Stimulated activated naive CD8-positive, alpha-beta T cell treated with anti-CD3 and anti-CD28 coated beads, Interleukin-15, amount 100 ng/mL, for 72 hours (primary cell): ENCODE data around the gene ATP8B1.
A peak's percentile ranks its signal among the peaks of the same experiment; 100 is the strongest.

Source experiments
- ATAC-seq: fragments of 150-1000 bp; cut with Tn5 transposase; 2 replicates; pipeline ENCODE4 v1.10.0; 2021; ENCODE audit warnings: mild to moderate bottlenecking, moderate library complexity
- DNase-seq, 2 donors: peaks; one replicate each; pipeline ENCODE4 v3.0.0; 2021 to 2022
- H3K27ac Mint-ChIP-seq, 2 donors: one replicate each; pipeline ENCODE4 v1.8.0; 2022; ENCODE audit warnings: mild to moderate bottlenecking in 2 of 2, mixed read lengths in 2 of 2, moderate library complexity in 2 of 2
- H3K27me3 Mint-ChIP-seq: one replicate; pipeline ENCODE4 v1.8.0; 2022; ENCODE audit warnings: mixed read lengths
- H3K4me1 Mint-ChIP-seq: one replicate; pipeline ENCODE4 v1.8.0; 2022; ENCODE audit warnings: mild to moderate bottlenecking, mixed read lengths
- H3K4me3 Mint-ChIP-seq, 2 donors: one replicate each; pipeline ENCODE4 v1.8.0; 2022; ENCODE audit warnings: mild to moderate bottlenecking in 2 of 2, mixed read lengths in 2 of 2, moderate library complexity in 1 of 2
- H3K9me3 Mint-ChIP-seq, 2 donors: one replicate each; pipeline ENCODE4 v1.8.0; 2022; ENCODE audit warnings: mixed read lengths in 2 of 2

The ATP8B1 gene

DNA sequence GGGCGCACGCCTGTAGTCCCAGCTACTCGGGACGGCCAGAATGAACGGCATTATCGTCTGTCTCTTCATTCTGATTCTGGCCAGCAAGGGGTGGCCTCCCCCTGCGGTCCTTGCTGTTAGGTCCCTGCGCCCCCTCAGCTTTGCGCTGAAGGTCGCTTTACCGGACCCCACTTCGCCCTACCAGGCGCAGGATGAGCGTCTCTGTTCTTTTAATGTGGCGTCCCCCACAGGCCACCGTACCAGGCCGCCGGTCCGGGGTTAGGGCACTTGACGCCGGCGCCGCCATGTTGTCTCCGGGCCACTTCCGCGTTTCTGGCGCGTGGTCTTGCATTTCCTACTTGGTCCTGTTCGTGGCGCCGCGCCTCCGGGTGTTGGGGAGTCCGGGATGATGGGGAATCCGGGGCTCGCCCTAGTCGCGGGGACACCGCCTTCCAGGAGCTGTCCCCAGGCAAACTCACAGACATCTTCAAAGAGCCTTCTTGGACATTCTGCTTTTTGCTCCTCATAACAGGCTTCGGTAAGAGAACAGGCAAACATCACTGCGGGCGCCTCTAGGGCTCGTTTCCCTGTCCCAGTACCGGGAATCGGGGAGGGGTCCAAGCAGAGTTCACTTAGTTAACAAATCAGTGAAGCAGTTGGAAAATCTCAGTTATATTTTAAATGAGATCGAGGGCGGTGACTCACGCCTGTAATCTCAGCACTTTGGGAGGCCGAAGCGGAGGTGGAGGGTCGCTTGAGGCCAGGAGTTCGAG is 172.9 kb downstream of the ATP8B1 start:
- no peaks in the 10 kb centered on the region for H3K27me3 Mint-ChIP-seq
- H3K4me3 Mint-ChIP-seq, result peak overlapping the region; percentile 97 to 98
- ATAC-seq, result peak; percentile 97
- peak; percentile 90 to 95 for DNase-seq
- no peaks in the 10 kb centered on the region for H3K9me3 Mint-ChIP-seq
- peaks cover 18% of the 10 kb centered on the region for H3K4me1 Mint-ChIP-seq
- H3K27ac Mint-ChIP-seq, result peak overlapping the region; percentile 97 to 99

DNA sequence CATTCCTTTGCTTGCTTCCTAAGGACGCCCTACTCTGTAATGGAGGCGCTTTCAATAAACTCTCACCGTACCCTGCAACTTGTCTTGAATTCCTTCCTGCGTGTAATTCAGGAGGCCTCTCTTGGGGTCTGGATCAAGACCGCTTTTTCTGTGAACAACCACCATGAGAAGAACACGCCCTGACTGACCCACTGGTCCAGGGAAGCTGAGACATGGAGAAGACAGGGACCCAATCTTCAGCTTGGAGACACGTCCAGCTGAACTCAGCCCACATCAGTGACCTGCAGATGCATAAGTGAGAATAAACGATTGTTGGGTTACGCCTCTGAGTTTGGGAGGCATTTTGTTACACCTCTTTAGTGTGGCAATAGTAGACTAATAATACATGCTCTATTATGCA is 173.7 kb downstream of the ATP8B1 start:
- no peaks in the 10 kb centered on the region for H3K9me3 Mint-ChIP-seq
- no peak for ATAC-seq
- peak overlapping the region; percentile 97 to 98 for H3K4me3 Mint-ChIP-seq
- no peaks in the 10 kb centered on the region for H3K27me3 Mint-ChIP-seq
- H3K4me1 Mint-ChIP-seq, result peaks cover 18% of the 10 kb centered on the region
- no peak for DNase-seq
- peak overlapping the region; percentile 97 to 99 for H3K27ac Mint-ChIP-seq

DNA sequence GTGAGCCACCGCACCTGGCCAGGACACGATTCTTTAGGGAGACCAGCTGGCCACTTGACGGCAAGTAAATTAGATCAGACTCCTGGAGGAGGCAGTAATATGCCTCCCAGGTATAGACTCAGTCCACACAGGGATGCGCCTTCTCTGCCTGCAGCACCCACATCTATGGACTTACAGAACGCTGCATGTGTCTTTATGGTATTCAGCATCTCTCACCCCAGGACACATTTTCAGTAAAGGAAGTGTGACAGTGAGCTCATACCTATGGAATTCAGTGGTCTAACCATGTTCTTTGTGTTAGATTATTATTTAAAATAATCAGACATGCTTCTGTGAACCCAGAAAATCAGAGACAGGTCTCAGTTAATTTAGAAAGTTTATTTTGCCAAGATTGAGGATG is 175.6 kb downstream of the ATP8B1 start:
- ATAC-seq (no peak), DNase-seq (no peak)
- Mint-ChIP-seq H3K4me3 (no peak overlapping the region), H3K4me1 (peaks cover 24% of the 10 kb centered on the region), H3K27ac (no peak overlapping the region), H3K9me3 (no peaks in the 10 kb centered on the region), H3K27me3 (no peaks in the 10 kb centered on the region)

DNA sequence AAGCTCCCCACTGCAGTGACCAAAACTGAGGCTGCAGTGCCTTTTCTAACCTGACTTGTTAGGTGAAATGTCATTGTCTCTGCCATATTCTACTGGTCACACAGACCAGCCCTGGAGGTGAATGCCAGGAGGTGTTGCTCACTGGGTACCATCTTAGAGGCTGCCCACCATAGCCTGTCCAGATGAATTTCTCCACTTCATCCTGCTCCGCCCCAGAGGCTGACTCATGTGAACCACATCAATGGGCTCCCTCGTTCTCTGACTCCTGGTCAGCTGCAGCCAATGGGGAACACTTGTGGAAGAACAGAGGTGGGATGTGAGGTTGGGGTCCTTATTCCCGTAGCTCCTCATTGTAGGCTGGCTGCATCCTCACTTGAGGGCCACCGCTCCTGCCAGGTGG is 178.1 kb downstream of the ATP8B1 start:
- ATAC-seq (no peak), DNase-seq (no peak)
- Mint-ChIP-seq H3K27ac (no peak overlapping the region), H3K4me1 (peaks cover 17% of the 10 kb centered on the region), H3K4me3 (no peak overlapping the region), H3K27me3 (no peaks in the 10 kb centered on the region), H3K9me3 (no peaks in the 10 kb centered on the region)

DNA sequence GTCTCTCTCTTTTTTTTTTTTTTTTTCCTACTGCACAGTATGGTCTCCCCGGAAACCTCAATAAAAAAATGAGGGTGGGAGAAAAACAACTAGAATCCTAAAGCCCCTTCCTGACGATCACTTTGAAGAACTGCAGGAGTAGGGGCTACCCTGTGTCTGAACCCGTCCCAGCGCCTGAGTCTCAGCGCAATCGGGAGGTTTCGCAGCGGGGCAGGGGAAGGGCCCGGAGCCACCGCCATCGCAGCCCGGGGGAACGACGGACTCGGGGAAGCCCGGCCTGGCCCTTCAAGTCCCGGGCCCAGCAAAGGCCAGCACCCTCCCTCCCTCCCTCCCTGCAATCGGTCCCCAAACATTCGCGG is 181.9 kb downstream of the ATP8B1 start:
- H3K27me3 Mint-ChIP-seq, result no peaks in the 10 kb centered on the region
- no peaks in the 10 kb centered on the region for H3K9me3 Mint-ChIP-seq
- H3K27ac Mint-ChIP-seq, result peak overlapping the region; percentile 99
- peak overlapping the region; percentile 90 to 94 for H3K4me3 Mint-ChIP-seq
- ATAC-seq (peak; percentile 22), DNase-seq (no peak)
- H3K4me1 Mint-ChIP-seq, result peaks cover 32% of the 10 kb centered on the region

DNA sequence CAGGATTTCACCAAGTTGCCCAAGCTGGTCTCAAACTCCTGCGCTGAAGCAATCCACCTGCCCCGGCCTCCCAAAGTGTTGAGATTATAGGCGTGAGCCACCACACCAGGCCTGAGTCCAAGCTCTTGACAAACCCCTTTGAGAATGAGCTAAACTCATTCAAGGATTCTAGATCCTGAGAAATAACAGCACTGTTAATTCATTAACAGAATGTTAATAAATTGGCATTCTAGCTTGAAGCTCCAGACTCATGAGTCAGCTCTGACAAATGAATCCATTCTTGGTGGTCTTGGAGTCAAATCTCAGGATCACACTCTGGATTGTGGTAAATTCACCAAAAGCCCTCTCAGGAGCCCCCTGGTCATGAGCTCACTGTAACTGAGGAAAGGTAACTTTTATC is 183.2 kb downstream of the ATP8B1 start:
- H3K27me3 Mint-ChIP-seq, result no peaks in the 10 kb centered on the region
- no peak for DNase-seq
- peaks cover 38% of the 10 kb centered on the region for H3K4me1 Mint-ChIP-seq
- peak overlapping the region in 1 of 2 donors; percentile 34 for H3K27ac Mint-ChIP-seq
- peak overlapping the region; percentile 90 to 94 for H3K4me3 Mint-ChIP-seq
- ATAC-seq, result no peak
- H3K9me3 Mint-ChIP-seq, result no peaks in the 10 kb centered on the region

DNA sequence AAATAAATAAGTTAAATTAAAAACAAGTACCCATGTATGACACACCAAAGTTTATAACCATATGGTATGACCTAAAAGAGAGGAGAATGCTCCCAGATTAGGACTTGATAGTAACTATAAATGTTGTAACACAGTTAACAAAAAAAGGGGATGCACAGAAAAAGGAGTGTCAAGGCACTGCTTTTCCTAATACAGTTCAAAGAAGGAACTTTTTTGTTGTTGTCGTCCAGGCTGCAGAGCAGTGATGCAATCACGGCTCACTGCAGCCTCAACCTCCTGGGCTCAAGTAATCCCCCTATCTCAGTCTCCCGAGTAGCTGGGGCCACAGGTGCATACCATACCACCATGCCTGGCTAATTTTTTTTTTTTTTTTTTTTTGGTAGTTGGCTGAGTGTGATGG is 184.2 kb downstream of the ATP8B1 start:
- peak overlapping the region in 1 of 2 donors; percentile 48 for H3K27ac Mint-ChIP-seq
- H3K27me3 Mint-ChIP-seq, result no peaks in the 10 kb centered on the region
- peaks cover 38% of the 10 kb centered on the region for H3K4me1 Mint-ChIP-seq
- ATAC-seq (no peak), DNase-seq (no peak)
- no peaks in the 10 kb centered on the region for H3K9me3 Mint-ChIP-seq
- no peak overlapping the region for H3K4me3 Mint-ChIP-seq

DNA sequence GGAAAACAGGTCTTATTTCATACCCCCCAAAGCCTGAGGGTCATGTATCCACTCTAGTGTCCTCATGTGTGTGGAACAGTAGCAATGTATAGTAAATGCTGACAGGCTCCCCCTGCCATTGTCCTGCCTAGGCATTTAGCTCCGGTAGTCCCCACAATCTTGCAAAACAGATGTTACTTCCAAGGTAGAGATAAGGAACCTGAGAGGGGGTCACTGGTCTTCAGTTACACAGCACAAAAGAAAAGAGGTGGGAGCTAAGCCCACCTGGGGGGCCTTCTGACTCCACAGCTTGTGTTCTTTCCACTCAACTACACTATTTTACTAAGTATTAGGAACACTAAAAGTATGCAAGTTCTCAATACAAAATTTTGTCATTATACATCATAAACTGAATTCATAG is 199.2 kb downstream of the ATP8B1 start:
- H3K4me3 Mint-ChIP-seq, result no peak overlapping the region
- DNase-seq, result no peak
- no peaks in the 10 kb centered on the region for H3K9me3 Mint-ChIP-seq
- no peak for ATAC-seq
- no peaks in the 10 kb centered on the region for H3K27me3 Mint-ChIP-seq
- H3K27ac Mint-ChIP-seq, result peak overlapping the region in 1 of 2 donors; percentile 12
- no peaks in the 10 kb centered on the region for H3K4me1 Mint-ChIP-seq
